SKM-1 (cell line): ENCODE data around the gene PCDH10.
"Not testable (repeated sequence)": the region's sequence is repeated elsewhere in the genome, so short reads cannot be mapped to it uniquely, and the experiment has no call there.

Experiments used
- DNase-seq: peaks from one replicate; lab custom pipeline; 2025; ENCODE audit not compliant: unreplicated experiment; lab: John Stamatoyannopoulos, UW

Gene PCDH10

DNA sequence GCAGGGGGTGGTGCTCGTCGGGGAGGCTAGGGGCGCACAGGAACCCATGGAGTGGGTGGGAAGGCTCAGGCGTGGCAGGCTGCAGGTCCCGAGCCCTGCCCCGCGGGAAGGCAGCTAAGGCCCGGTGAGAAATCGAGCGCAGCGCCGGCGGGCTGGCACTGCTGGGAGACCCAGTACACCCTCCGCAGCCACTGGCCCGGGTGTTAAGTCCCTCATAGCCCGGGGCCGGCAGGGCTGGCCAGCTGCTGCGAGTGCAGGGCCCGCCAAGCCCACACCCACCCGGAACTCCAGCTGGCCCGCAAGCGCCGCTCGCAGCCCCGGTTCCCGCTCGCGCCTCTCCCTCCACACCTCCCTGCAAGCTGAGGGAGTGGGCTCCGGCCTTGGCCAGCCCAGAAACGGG lies 91.4 kb downstream of the PCDH10 start:
- not testable (repeated sequence) for DNase-seq
